DMS153 treated with DMSO at 0.1 percent for 48 hours (cell line): Measurements from ENCODE around the gene KCNJ3.

ENCODE experiments used
- DNase-seq: peaks from one replicate; lab custom pipeline; 2025; ENCODE audit not compliant: unreplicated experiment; lab: John Stamatoyannopoulos, UW

Gene KCNJ3

GRCh38 chr2:154706660-154707059 lies 8.2 kb downstream of the KCNJ3 start:
- no peak for DNase-seq

DNA sequence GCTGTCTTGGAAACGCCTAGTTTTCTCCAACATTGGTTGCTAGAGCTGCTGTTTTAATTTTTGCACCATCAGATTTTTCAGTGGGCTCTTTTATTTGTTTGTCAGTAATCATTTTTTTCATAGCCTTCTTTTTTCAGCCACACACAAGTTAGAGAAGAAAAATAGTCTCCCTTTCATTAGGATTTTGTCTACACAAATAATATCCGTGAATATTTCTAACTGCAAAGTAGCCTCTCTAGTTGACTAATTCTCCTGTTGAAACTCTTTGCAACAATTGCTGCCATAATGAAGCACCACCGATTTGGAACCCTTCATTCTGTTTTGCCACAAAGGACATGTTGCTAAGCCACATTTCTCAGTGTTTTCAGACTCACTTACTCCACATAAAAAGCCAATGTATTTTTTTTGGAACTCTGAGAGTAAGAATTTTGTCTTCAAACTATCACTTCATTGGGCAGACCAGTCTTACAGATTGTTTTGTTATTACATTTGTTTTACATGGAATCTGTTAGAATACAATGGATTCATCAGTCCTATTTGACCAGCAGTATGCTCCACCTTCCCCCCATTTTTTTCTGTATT lies 9.6 kb downstream of the KCNJ3 start:
- no peak for DNase-seq

- no peak for DNase-seq
These were observed 10.7 kb downstream of the KCNJ3 start for GRCh38 chr2:154709215-154709614.

- DNase-seq = no peak
These were observed 11.6 kb downstream of the KCNJ3 start for GRCh38 chr2:154710078-154710477.

DNA sequence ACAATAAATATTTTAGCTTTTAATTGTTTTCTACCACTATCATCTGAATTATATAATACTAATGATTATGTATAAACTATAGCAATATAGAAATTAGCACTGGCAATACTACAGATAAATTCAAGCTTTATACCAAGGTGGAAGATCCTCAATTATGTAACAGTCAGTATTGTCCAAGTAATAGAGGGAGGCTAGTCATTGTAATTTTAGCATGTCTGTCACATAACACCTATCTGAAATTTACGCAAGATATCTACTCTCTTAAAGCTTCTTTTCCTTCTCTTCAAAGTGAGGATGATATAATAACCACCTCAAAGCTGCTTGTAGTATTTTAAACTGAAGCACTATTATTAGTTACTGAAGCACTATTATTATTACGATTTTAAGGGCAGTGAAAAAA lies 12.2 kb downstream of the KCNJ3 start:
- no peak for DNase-seq

DNA sequence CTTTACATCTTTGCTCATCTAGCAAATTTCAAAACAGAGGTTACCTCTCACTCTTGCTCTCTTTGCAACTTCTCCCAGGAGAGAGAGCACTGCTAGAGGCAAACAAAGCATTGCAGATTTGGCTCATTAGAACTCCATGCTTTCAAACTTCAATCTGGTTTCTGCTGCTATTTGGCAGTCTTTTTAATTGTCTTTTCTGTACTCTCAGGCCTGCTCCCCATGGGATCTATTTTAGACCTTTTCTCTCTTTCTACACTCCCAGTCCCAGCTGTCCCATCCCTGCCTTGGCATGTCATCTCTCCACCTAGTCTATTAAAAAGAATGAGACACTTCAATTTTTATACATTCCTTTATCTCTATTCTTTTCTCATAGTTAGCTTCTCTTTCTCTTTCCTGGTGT lies 15.2 kb downstream of the KCNJ3 start:
- no peak for DNase-seq

DNA sequence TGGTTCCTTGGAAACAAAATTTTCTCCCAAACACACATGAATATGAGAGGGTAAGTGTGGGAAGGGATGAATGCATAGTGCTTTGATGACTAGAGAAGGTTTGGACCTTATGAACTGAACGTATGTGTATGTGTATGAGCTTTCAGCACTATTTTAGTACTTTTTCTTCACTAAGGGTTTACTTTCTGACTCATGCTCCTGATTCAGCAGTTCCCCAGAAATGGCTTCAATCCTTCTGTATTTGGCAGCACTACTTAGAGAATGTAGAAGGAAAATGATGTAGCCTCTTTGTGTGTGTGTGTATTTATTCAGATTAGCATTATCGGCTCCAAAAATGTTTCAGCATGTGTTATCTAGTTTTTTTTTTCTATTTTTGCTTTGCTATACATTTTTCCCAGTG lies 22.2 kb downstream of the KCNJ3 start:
- no peak for DNase-seq

DNA sequence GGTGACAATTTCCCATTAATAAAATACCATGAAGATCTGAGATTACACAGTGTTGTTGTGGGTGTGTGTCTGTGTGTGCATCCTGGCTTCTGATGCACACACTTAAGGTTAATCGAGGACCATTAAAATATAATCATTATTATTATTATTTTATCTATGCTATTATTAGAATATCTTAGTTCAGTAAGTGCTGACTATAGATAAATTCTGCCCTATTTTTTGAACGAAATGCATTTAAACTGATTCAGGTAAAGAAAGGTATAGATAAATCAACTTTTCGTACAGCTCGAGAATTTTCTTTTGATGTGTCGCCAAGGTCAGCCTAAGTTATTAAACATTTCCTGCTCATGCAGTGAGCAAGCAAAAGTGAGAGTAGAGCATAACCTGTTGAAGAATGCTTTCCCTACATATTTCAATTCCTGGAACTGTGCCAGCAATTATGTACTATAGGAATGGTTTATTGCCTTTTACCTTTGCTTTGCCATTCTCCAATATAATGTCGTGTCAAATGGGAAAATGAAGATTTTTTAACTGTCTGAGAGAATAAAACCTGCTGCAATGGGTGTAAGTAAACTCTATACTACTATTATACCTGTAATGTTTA lies 25.8 kb downstream of the KCNJ3 start:
- no peak for DNase-seq

DNA sequence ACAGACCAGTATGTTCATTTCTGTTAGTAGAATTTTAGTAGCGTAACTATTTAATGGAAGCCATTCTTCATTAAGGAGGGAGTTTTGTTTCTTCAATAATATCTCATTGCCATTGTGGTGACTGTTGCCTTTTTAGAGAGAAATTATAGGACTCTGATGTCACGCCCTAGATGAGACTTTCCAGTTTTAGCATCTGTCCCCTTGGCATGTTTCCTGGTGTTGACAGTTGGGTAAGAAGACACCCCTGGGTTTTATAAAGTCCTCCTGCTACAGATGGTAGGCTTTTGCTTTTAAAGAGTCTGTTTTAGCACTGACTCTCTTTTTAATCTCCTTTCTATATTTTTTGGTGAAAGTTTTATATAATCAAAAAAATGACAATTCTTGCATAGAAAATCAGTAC lies 41.9 kb downstream of the KCNJ3 start:
- no peak for DNase-seq

DNA sequence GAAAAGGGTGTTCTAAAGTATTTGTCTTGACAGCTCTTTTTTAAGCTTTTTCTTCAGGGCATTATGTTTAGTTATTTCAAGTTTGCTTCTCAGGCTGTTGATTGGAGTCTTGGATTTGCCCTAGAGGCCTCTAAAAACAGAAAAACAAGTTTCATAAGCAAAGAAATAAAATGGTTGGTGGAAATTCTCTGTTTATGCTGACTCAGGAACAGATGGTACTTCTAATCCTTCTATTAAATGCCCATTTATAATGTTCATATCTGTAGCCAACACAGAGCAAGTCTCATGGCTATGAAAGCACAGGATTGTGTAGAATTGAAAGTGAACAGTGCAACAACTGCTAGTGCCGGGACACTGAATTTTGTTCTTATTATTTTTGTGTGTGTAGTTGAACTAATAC lies 60.4 kb downstream of the KCNJ3 start:
- no peak for DNase-seq

- no peak for DNase-seq
These were observed 64.1 kb downstream of the KCNJ3 start for GRCh38 chr2:154762638-154763037.

DNA sequence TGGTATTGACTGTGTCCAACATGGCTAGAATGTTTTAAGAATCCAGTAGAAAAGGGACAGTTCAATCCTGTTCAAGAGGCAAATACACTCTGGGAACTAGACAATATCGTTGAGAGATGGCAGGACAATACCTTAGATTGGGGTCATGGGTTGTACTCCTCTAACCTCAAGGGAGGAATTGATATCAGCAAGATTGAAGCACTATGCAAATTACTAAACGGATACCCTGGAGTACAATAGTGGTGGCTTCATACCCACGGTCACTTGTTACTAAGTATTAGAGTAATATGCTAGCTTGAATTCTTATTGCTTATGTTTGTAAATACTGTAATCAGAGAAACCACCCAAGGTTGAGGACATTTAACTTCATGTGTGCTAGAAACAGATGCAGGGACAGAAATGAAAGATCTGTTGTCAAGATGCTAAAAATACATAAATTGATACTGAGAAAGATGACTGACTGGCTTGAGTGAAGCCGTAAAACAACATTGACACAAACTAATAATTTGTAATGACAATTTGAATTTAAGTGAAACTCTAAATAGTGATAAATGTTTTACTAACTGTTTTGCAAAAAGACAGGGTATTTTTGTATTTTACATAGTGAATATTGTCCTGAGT lies 73.3 kb downstream of the KCNJ3 start:
- no peak for DNase-seq

DNA sequence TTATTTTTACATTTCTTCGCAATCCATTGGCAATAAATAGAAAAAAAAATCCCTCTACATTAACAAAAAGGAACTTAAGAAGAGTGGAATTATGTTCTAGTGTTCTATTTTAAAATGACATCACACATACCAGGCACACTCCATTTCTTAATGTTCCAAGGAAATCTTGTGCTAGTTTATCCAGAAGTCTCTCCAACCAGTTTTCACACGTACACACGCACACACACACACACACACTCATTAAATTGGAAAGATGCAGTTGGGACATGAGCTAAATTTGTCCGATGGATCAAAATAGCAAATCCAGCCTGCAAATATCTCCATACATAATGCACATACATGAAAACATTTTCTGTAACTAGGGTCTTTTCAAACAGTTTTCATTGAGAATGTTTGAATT lies 78.3 kb downstream of the KCNJ3 start:
- DNase-seq = no peak

GRCh38 chr2:154794406-154794805 lies 95.9 kb downstream of the KCNJ3 start:
- DNase-seq = no peak

DNA sequence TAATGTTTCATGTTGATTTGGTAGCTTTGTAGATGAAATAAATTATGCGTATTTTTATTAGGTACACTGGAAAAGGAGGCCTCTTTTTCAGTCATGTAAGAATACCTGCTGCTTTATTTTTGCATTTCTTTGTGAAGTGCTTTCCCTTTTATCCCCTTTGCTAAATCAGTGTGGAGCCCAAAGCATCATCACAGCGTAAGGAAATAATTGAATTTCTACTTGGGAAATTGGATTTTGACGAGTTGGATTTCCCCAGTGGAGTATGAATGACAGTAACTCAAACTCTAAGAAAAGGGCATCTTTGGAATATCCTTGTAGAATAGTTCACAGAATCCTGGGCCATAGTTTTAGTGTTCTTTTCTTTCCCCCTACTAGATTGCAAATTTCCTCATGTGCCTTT lies 97.2 kb downstream of the KCNJ3 start:
- DNase-seq = no peak

- no peak for DNase-seq
These were observed 106.0 kb downstream of the KCNJ3 start for GRCh38 chr2:154804451-154804850.

GRCh38 chr2:154813636-154814035 lies 115.1 kb downstream of the KCNJ3 start:
- no peak for DNase-seq

GRCh38 chr2:154814856-154815255 lies 116.4 kb downstream of the KCNJ3 start:
- DNase-seq = no peak

DNA sequence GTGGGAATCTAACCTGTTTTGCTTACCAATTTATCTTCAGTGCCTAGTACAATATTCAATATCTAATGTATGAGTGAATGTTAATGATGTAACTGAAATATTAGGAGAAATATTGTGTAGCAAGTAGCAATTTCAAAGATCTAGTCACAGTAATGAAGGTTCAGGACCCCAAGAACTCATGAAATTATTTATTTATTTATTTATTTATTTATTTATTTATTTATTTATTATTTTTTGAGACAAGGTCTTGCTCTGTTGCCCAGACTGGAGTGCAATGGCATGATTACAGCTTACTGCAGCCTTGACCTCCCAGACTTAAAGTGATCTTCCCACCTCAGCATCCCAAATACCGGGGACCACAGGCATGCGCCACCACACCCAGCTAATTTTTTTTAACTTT lies 126.9 kb downstream of the KCNJ3 start:
- DNase-seq = no peak

DNA sequence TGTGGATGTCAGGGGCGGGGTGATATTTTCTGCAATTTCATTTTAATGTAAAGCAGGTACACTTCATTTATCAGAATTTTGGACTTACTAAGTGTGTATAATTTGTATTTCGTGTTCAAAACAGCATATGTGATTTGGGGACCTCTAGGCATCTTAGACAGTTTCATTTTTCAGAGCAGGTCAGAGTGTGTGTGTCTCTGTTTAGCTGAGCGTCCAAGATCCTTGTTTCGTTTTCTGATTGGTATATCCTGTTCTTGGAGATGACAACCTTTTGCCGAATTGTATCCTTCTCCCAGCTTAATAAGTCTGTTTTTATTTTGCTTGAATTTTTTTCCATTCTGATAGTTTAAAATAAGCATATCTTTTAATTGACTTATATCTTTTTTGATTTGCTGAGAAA lies 128.3 kb downstream of the KCNJ3 start:
- no peak for DNase-seq

- DNase-seq = no peak
These were observed 128.8 kb downstream of the KCNJ3 start for GRCh38 chr2:154827286-154827685.

DNA sequence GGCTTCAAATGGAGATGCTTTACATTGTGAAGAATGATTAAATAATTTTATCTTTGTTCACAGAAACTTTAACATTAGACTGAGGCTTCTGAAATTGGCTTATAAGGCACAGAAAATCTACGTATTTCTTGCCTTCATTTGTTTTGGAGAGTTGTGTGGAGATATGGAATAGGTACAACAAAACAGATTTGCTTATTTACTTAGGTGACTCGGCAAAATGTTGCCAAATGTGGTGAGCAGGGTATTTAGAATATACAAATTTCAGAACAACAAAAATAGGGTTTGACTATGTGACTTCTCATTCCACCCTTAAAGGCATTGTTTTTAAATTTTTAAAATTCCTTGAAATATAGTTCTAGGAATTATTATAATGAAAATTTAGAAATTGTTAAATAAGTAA lies 134.2 kb downstream of the KCNJ3 start:
- no peak for DNase-seq

DNA sequence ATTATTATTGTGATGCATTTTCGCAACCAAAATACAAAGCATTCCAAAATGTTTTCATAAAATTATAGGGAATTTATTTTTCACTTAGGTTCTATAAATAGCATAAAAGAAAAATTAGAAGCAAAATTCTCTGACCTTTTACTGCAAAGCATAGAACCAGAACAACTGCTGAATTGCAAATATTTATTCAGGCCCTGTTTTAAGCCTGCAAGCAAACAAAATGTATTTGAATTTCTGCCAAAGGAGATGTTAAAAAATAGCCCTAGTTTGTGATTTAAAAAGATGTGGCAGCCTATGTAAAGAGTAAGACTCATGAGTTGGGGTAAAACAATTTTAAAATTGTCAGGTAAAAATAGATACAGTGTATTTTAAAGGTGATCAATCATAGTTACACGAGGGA lies 138.1 kb downstream of the KCNJ3 start:
- peak; percentile 30 for DNase-seq
